Gastrocnemius medialis (tissue), 4 donors: Measurements from ENCODE around the gene ADGRF3.

Source experiments
- CTCF ChIP-seq, 5 experiments: fragments of 450-650 bp in 3 of 5; fragments of 200-600 bp in 2 of 5; sonication (generic) in 2 of 5; IDR thresholded peaks in 4 of 5; conservative IDR thresholded peaks in 1 of 5; 1 replicate in 4 of 5; 2 replicates in 1 of 5; pipeline ENCODE4 v1.5.1; 2016 to 2019; ENCODE audit warnings: antibody characterized with exemption in 5 of 5, mild to moderate bottlenecking in 3 of 5, moderate library complexity in 3 of 5
- POLR2A ChIP-seq, 2 donors: fragments of 450-650 bp; IDR thresholded peaks; one replicate each; pipeline ENCODE4 v1.6.1; 2017; ENCODE audit warnings: antibody characterized with exemption in 2 of 2, mild to moderate bottlenecking in 2 of 2, moderate library complexity in 2 of 2

GRCh38 chr2:26318950-26319349, 27.6 kb downstream of the ADGRF3 start:
- TF ChIP-seq POLR2A (IDR thresholded peaks at IDR 0.05) (no peak), CTCF (IDR thresholded peaks at IDR 0.05 in 4 of 5, conservative IDR thresholded peaks at IDR 0.05 in 1 of 5) (no peak)
